OCI-LY7 (cell line): Measurements from ENCODE around the gene PAK4. TPM values are rescaled to one million over a fixed set of nuclear protein-coding genes. Genes with fewer than 3 reads are reported as not detected.
A peak's percentile ranks its signal among the peaks of the same experiment; 100 is the strongest.

ENCODE experiments used
- BruUV-seq: library from RNA; stranded (reverse); fragments of 400-500 nt; replicated peaks from 2 replicates; lab custom pipeline; 2021; lab: Mats Ljungman, UMichigan
- CTCF ChIA-PET: fragments of 300-600 bp; sonication (Branson Sonifier 250); formaldehyde crosslinking; loops from one replicate; lab custom pipeline; 2022; ENCODE audit warnings: antibody characterized with exemption; ENCODE audit not compliant: unreplicated experiment; lab: Charles Lee
- POLR2A ChIA-PET: fragments of 300-600 bp; sonication (Branson Sonifier 250); formaldehyde crosslinking; loops from one replicate; lab custom pipeline; 2022; ENCODE audit warnings: antibody characterized with exemption; lab: Charles Lee
- DNase-seq: peaks from one replicate; pipeline ENCODE4 v3.0.0-alpha.2; 2015; ENCODE audit warnings: low spot score
- H2AFZ ChIP-seq: fragments of 200-600 bp; sonication (generic), shearing (Covaris generic); 2 replicates; pipeline ENCODE4 v1.6.1; 2014; ENCODE audit warnings: mild to moderate bottlenecking, antibody characterized with exemption, low read length, moderate library complexity
- H3K27ac ChIP-seq: fragments of 200-600 bp; sonication (generic); 2 replicates; pipeline ENCODE4 v1.5.1; 2014; ENCODE audit warnings: mixed run types, low read depth, mild to moderate bottlenecking, moderate library complexity, low read length, inconsistent platforms; ENCODE audit not compliant: poor library complexity, severe bottlenecking
- H3K36me3 ChIP-seq: fragments of 200-600 bp; sonication (generic); 2 replicates; pipeline ENCODE4 v1.6.1; 2014; ENCODE audit warnings: mild to moderate bottlenecking, antibody characterized with exemption, low read length, moderate library complexity, mixed read lengths; ENCODE audit not compliant: insufficient read depth
- H3K4me1 ChIP-seq: fragments of 200-600 bp; sonication (generic); 2 replicates; pipeline ENCODE4 v1.5.1; 2014; ENCODE audit warnings: mild to moderate bottlenecking, low read length; ENCODE audit not compliant: insufficient read depth, poor library complexity, severe bottlenecking
- H3K4me2 ChIP-seq: fragments of 200-600 bp; sonication (generic); 2 replicates; pipeline ENCODE4 v1.6.1; 2014; ENCODE audit warnings: mild to moderate bottlenecking, low read length
- H3K4me3 ChIP-seq: fragments of 200-600 bp; sonication (generic); 2 replicates; pipeline ENCODE4 v1.5.1; 2014; ENCODE audit warnings: mild to moderate bottlenecking, low read depth, low read length; ENCODE audit not compliant: poor library complexity, severe bottlenecking
- H3K79me2 ChIP-seq: fragments of 200-600 bp; sonication (generic); 2 replicates; pipeline ENCODE4 v1.6.1; 2016; ENCODE audit warnings: low read depth, mild to moderate bottlenecking, low read length, moderate library complexity, mixed read lengths; ENCODE audit not compliant: insufficient read depth
- H3K9me2 ChIP-seq: fragments of 200-600 bp; sonication (generic); 2 replicates; pipeline ENCODE4 v1.6.1; 2016; ENCODE audit warnings: mild to moderate bottlenecking, low read length, mixed read lengths; ENCODE audit not compliant: insufficient read depth
- H3K9me3 ChIP-seq: fragments of 200-600 bp; sonication (generic); 2 replicates; pipeline ENCODE4 v1.6.1; 2014; ENCODE audit warnings: mild to moderate bottlenecking, mixed run types, low read length, mixed read lengths
- H4K20me1 ChIP-seq: fragments of 200-600 bp; sonication (generic); 2 replicates; pipeline ENCODE4 v1.6.1; 2014; ENCODE audit warnings: mild to moderate bottlenecking, antibody characterized with exemption, low read length, moderate library complexity, mixed read lengths; ENCODE audit not compliant: insufficient read depth
- CTCF ChIP-seq: fragments of 200-600 bp; sonication (generic); conservative IDR thresholded peaks from 2 replicates; pipeline ENCODE4 v1.5.1; 2014; ENCODE audit warnings: mild to moderate bottlenecking, antibody characterized with exemption, low read length, moderate library complexity, mixed read lengths
- EZH2phosphoT487 ChIP-seq: fragments of 200-600 bp; sonication (generic); IDR thresholded peaks from 2 replicates; pipeline ENCODE4 v1.6.1; 2018; ENCODE audit warnings: low read depth, borderline replicate concordance, mild to moderate bottlenecking, mixed run types, antibody characterized with exemption, low read length, moderate library complexity, mixed read lengths
- intact Hi-C: fragments of 100-400 bp; cut with micrococcal nuclease; formaldehyde crosslinking; loops from one replicate; pipeline ENCODE4 v1.10.0; 2022; ENCODE audit not compliant: unreplicated experiment
- total RNA-seq, 2 experiments: library from RNA; depleted of rRNA in 1 of 2; stranded (reverse); fragments of >200 nt in 1 of 2; shearing (Covaris generic) in 1 of 2; gene quantifications; 2 replicates each; pipeline ENCODE4 v1.2.3, GENCODE V29; 2014 to 2022

PAK4 gene
- total RNA-seq, 2 experiments from 2014 or later = 7.8 to 26.7 TPM

GRCh38 chr19:39122934-39123731, 2.5 kb upstream of the PAK4 start:
- TF ChIP-seq CTCF = no peak
- no peak for TF ChIP-seq EZH2phosphoT487
- Histone ChIP-seq H3K4me2 (no peak overlapping the region), H3K79me2 (peaks cover 18% of the 10 kb centered on the region), H3K9me3 (no peaks in the 10 kb centered on the region), H2AFZ (no peak overlapping the region), H3K9me2 (no peaks in the 10 kb centered on the region), H3K36me3 (no peaks in the 10 kb centered on the region), H3K4me1 (peaks cover 20% of the 10 kb centered on the region), H3K4me3 (no peak overlapping the region), H3K27ac (no peak overlapping the region), H4K20me1 (no peaks in the 10 kb centered on the region)
- no peak for DNase-seq
- POLR2A ChIA-PET = no interaction called here
- intact Hi-C loops = loop anchor here (1.0 to 10.0 kb wide), 3 partner anchors 64 to 412 kb away; partner anchors contain the start of gene EID2B
- no TSS peak for BruUV-seq
- CTCF ChIA-PET = no interaction called here

- H4K20me1 ChIP-seq = no peaks in the 10 kb centered on the region
- H3K4me2 ChIP-seq = 0 out of 2 replicates have a peak overlapping the region, but pooled peaks have one; percentile 61
- CTCF ChIA-PET = no interaction called here
- POLR2A ChIA-PET = no interaction called here
- no peaks in the 10 kb centered on the region for H3K36me3 ChIP-seq
- H3K79me2 ChIP-seq = peaks cover 25% of the 10 kb centered on the region
- peaks cover 20% of the 10 kb centered on the region for H3K4me1 ChIP-seq
- H3K27ac ChIP-seq = no peak overlapping the region
- intact Hi-C loops = loop anchor here (10.0 kb wide), 1 partner anchor 411 kb away; the partner anchor contains the start of gene EID2B
- H3K4me3 ChIP-seq = no peak overlapping the region
- no TSS peak for BruUV-seq
- H2AFZ ChIP-seq = peak overlapping the region; percentile 37
- DNase-seq = no peak
- no peaks in the 10 kb centered on the region for H3K9me3 ChIP-seq
- TF ChIP-seq CTCF (no peak), EZH2phosphoT487 (no peak)
- no peaks in the 10 kb centered on the region for H3K9me2 ChIP-seq
Measured at GRCh38 chr19:39124136-39124764, 1.3 kb upstream of the PAK4 start.
